ENCODE data around the gene SLC9A9.
"Not testable (repeated sequence)": the region's sequence is repeated elsewhere in the genome, so short reads cannot be mapped to it uniquely, and the experiment has no call there.

SLC9A9 gene

GRCh38 chr3:143753006-143753405, 95.3 kb downstream of the SLC9A9 start:
- no peak for DNase-seq

- DNase-seq = peak; percentile 37
Observed at GRCh38 chr3:143751643-143752178, 96.6 kb downstream of the SLC9A9 start.

- no peak for DNase-seq
Observed at GRCh38 chr3:143750841-143751240, 97.4 kb downstream of the SLC9A9 start.

- DNase-seq = no peak
Observed at GRCh38 chr3:143749926-143750325, 98.3 kb downstream of the SLC9A9 start.

GRCh38 chr3:143737065-143737464, 111.2 kb downstream of the SLC9A9 start:
- DNase-seq = no peak

GRCh38 chr3:143736205-143736997, 111.9 kb downstream of the SLC9A9 start:
- no peak for DNase-seq

- no peak for DNase-seq
Observed at GRCh38 chr3:143731776-143732175, 116.5 kb downstream of the SLC9A9 start.

- DNase-seq = no peak
Observed at GRCh38 chr3:143731320-143731719, 116.9 kb downstream of the SLC9A9 start.

GRCh38 chr3:143727391-143727790, 120.9 kb downstream of the SLC9A9 start:
- no peak for DNase-seq

- no peak for DNase-seq
Observed at GRCh38 chr3:143726727-143727126, 121.5 kb downstream of the SLC9A9 start.

- no peak for DNase-seq
Observed at GRCh38 chr3:143720381-143720780, 127.9 kb downstream of the SLC9A9 start.

GRCh38 chr3:143718463-143718862, 129.8 kb downstream of the SLC9A9 start:
- no peak for DNase-seq

DNA sequence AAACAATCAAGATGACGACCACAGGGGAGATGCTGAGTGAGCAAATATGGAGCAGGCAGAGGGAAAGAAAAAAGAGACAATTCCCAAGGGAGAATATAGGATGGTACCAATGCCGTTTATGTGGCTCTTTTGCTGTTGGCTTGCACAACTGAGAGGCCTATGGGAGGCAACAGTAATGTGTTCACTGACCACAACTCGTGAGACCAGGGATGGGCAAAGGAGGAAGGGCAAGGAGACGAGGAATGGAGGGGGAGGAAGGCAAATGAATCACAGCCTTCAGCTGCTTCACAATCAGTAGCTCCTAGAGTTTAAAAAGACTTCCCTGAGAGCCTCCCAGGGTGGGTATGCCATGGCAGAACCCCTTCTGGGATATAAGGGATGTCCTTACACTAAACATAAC, 131.5 kb downstream of the SLC9A9 start:
- no peak for DNase-seq

DNA sequence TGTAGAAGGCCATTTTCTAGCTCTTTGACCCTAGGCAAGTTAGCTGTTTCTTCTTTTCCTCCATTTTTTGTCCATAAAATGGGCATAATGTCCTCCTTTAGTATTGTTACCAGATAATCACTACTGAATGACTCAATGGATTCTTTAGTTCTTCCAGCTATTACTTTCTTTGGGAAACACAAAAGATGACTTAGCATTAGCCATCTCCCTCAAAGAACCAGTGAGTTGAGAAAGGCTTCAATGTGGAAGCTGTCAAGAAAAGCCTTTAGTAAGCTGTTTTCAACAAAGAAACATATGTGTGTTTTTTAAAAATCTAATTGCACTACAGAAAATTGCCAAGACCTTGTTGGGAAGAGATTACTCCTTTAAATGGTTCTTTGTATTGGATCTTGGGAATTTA, 135.7 kb downstream of the SLC9A9 start:
- DNase-seq = no peak

- DNase-seq = no peak
Observed at GRCh38 chr3:143707848-143708247, 140.4 kb downstream of the SLC9A9 start.

- DNase-seq = no peak
Observed at GRCh38 chr3:143700431-143700975, 147.8 kb downstream of the SLC9A9 start.

DNA sequence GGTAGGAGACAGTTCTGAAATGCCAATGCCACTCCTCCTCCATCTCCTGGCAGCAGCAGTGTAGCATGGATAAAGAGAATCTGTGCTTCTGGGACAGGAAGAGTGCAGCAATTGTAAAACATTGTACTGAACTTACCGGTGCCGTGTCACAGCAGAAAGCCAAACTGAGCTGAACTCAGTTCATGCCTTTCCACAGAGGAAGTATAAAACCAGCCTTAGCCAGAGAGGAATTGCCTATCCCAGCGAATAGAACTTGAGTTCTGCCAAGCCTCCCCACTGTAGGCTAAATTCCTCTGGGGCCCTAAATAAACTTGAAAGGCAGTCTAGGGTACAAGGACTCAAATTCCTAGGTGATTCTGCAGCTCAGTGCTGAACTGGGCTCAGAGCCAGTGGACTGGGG, 148.8 kb downstream of the SLC9A9 start:
- no peak for DNase-seq

- no peak for DNase-seq
Observed at GRCh38 chr3:143698682-143699303, 149.5 kb downstream of the SLC9A9 start.

DNA sequence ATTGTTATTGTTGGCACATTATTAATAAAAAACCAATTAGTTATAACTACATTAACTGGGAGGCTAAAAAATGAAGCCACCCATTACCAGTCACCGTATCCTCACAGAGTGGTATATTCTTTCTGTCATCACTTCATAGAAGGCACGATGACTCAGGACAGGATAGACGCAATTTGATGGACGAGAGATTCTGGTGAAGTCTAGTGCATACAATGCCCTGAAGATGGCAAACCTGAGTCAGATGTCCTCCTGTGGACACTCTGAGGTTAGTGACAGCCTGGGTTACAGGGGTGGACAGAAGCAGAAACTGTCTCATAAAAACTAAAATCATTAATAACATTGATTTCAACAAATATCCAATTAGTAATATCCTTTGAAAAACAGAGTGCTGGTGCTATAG, 150.3 kb downstream of the SLC9A9 start:
- DNase-seq = no peak

DNA sequence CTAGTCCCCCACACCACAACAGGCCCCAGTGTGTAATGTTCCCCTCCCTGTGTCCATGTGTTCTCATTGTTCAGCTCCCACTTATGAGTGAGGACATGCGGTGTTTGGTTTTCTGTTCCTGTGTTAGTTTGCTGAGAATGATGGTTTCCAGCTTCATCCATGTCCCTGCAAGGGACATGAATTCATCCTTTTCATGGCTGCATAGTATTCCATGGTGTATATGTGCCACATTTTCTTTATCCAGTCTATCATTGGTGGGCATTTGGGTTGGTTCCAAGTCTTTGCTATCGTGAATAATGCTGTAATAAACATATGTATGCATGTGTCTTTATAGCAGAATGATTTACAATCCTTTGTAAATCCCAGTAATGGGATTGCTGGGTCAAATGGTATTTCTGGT, 152.9 kb downstream of the SLC9A9 start:
- DNase-seq = not testable (repeated sequence)

GRCh38 chr3:143693506-143693905, 154.8 kb downstream of the SLC9A9 start:
- DNase-seq = no peak

GRCh38 chr3:143686638-143687197, 161.6 kb downstream of the SLC9A9 start:
- DNase-seq = no peak

- no peak for DNase-seq
Observed at GRCh38 chr3:143685491-143685890, 162.8 kb downstream of the SLC9A9 start.

- DNase-seq = no peak
Observed at GRCh38 chr3:143677430-143677829, 170.8 kb downstream of the SLC9A9 start.
